HG03108 (cell line): ENCODE data around the gene CD300LG.

ENCODE experiments used
- ATAC-seq: cut with Tn5 transposase; IDR thresholded peaks from one replicate; pipeline ENCODE4 v1.9.1; 2021; ENCODE audit warnings: moderate library complexity; ENCODE audit not compliant: unreplicated experiment

Gene CD300LG

GRCh38 chr17:43905400-43905984 lies 58.5 kb downstream of the CD300LG start:
- no peak for ATAC-seq

GRCh38 chr17:43905985-43906852 lies 59.2 kb downstream of the CD300LG start:
- no peak for ATAC-seq

- ATAC-seq: no peak
These were observed 60.0 kb downstream of the CD300LG start for GRCh38 chr17:43906951-43907424.

GRCh38 chr17:43907425-43907981 lies 60.5 kb downstream of the CD300LG start, which contains the start of gene MPP2:
Gene MPP2 (minus strand): TSS chr17:43907536. CDS start chr17:43904460, 3,076 bp downstream.
- ATAC-seq: no peak

- ATAC-seq: no peak
These were observed 61.2 kb downstream of the CD300LG start for GRCh38 chr17:43907998-43908721.

GRCh38 chr17:43909537-43910231 lies 62.7 kb downstream of the CD300LG start:
- ATAC-seq: no peak

GRCh38 chr17:43911904-43912303 lies 64.9 kb downstream of the CD300LG start:
- ATAC-seq: no peak

- ATAC-seq: no peak
These were observed 65.8 kb downstream of the CD300LG start for GRCh38 chr17:43912635-43913304.
